Articular chondrocyte of knee joint (primary cell): Measurements from ENCODE around the gene EDDM3A. TPM values are rescaled to one million over a fixed set of nuclear protein-coding genes. Genes with fewer than 3 reads are reported as not detected.

ENCODE experiments used
- total RNA-seq: library from RNA; depleted of rRNA; stranded (reverse); fragments of >200 nt; gene quantifications from 2 replicates; pipeline ENCODE4 v1.2.3, GENCODE V29; 2012

Gene EDDM3A
- not detected in 2 replicates for total RNA-seq

GRCh38 chr14:20745571-20746358 lies at the start of gene EDDM3A:
Gene EDDM3A (plus strand): TSS chr14:20745887. CDS start chr14:20747581, 1,694 bp downstream.

Other genes with a start within 250 kb of the EDDM3A start
- not detected in 2 replicates for gene RNASE10, start 240.3 kb upstream of the EDDM3A start, total RNA-seq
- not detected in 2 replicates for gene RNASE9, start 184.8 kb upstream of the EDDM3A start, total RNA-seq
- gene RNASE11, start 157.9 kb upstream of the EDDM3A start, total RNA-seq = not detected in 2 replicates
- not detected in 2 replicates for gene RNASE12, start 154.5 kb upstream of the EDDM3A start, total RNA-seq
- gene OR6S1, start 104.2 kb upstream of the EDDM3A start, total RNA-seq = not detected in 2 replicates
- gene RNASE4, start 61.3 kb upstream of the EDDM3A start, total RNA-seq = 49.4 and 54.9 TPM in 2 replicates
- gene ANG, start 57.1 kb upstream of the EDDM3A start, total RNA-seq = 16.1 and 16.8 TPM in 2 replicates
- not detected in 2 replicates for gene EDDM3B, start 22.5 kb downstream of the EDDM3A start, total RNA-seq
- gene RNASE6, start 35.4 kb downstream of the EDDM3A start, total RNA-seq = not detected in 2 replicates
- gene RNASE1, start 57.0 kb downstream of the EDDM3A start, total RNA-seq = 1.1 TPM in 1 of 2 replicates, not detected in the other
- not detected in 2 replicates for gene RNASE3, start 145.5 kb downstream of the EDDM3A start, total RNA-seq
- not detected in 2 replicates for gene RNASE2, start 209.6 kb downstream of the EDDM3A start, total RNA-seq
- 37.6 and 43.8 TPM in 2 replicates for gene METTL17, start 244.1 kb downstream of the EDDM3A start, total RNA-seq